ENCODE data around the gene GAB1.

- TF ChIP-seq CTCF (IDR thresholded peaks at IDR 0.05) (no peak), POLR2A (IDR thresholded peaks at IDR 0.05) (no peak)
Observed at GRCh38 chr4:143498021-143498420, 161.3 kb downstream of the GAB1 start.

Data from upper lobe of left lung (tissue), 4 donors.